ENCODE measurements around the gene CRIM1.

GRCh38 chr2:36476411-36476810 lies 120.8 kb downstream of the CRIM1 start:
- no peak for TF ChIP-seq POLR2A (IDR thresholded peaks at IDR 0.05)
- TF ChIP-seq, protein P1, sequence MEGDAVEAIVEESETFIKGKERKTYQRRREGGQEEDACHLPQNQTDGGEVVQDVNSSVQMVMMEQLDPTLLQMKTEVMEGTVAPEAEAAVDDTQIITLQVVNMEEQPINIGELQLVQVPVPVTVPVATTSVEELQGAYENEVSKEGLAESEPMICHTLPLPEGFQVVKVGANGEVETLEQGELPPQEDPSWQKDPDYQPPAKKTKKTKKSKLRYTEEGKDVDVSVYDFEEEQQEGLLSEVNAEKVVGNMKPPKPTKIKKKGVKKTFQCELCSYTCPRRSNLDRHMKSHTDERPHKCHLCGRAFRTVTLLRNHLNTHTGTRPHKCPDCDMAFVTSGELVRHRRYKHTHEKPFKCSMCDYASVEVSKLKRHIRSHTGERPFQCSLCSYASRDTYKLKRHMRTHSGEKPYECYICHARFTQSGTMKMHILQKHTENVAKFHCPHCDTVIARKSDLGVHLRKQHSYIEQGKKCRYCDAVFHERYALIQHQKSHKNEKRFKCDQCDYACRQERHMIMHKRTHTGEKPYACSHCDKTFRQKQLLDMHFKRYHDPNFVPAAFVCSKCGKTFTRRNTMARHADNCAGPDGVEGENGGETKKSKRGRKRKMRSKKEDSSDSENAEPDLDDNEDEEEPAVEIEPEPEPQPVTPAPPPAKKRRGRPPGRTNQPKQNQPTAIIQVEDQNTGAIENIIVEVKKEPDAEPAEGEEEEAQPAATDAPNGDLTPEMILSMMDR (IDR thresholded peaks at IDR 0.05), result no peak
- no peak for TF ChIP-seq EP300 (IDR thresholded peaks at IDR 0.05)

All from tibial nerve (tissue), 4 donors.